Cerebellar nuclear complex (tissue), 1 donor: Measurements from ENCODE around the gene SYTL2.
"Not testable (repeated sequence)": the region's sequence is repeated elsewhere in the genome, so short reads cannot be mapped to it uniquely, and the experiment has no call there.

ENCODE experiments used
- DNase-seq, 2 experiments: peaks; one replicate each; lab custom pipeline; 2025; lab: John Stamatoyannopoulos, UW

SYTL2 gene

DNA sequence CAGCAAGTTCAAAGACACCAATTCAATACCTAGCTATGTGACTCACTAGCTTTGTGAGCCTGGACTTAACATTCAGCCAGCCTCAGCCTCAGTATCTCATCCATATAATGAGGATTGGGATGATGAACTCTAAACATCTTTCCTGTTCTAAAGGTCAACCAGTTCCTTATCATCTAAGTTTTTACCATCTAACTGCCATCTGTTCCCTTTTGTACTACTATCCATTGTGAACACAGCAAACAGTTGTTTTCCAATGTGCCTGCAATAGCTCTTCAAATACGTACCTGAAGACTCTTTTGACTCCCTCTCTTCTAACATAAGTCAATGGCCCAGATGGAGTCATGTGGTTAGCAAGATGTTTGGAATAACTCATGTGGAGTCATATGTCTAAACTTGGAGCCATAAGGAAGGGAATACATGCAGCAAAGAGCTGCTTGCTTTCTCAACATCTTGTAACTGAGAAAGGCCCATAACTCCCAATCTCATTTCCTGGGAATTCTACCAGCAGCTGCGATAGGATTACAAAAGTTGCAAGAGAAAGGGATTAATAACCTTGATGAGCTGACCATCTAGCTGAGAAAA is 19.4 kb downstream of the SYTL2 start:
- no peak for DNase-seq

DNA sequence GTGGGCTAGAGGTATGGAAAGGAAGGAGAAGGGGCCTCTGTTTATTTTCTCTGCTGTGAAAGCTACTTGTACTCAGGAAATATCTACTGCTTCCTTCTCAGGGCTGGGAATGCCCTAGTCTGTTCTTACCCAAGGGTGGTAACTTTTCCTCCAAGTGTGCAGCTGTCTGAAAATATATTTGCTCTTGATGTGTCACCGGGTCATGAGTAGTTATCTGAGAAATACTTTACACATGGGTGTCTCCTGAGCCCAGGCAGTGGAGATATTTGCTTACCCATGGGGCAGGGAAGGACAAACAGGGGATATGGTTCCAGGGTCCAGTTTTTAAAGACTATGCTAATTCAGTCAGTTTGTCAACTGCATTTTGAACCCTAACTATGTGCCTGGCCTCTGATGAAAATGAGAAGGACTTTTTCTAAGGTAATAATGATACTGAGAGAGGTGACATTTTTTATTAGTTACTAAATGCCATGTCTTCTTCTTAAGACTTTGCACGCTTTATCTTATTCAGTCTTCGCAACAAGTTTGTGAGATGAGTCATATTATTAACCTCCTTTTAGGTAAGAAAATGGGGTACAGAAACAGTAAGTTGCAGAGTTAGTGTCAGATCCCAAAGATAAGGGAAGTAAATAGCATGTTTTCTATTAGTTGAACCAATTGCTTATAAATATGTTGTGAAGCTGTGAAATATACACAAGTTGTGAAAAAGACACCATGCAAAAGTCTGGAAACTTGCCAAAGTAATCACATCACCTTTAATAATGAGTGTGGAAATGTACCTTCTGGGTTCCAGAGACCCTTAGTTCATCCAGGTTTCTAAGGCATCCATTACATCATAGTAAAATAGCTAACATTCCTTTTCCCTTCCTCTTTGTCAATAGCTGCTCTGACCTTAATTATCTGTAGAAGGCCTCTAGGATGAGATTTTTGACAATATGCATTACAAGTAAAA is 22.9 kb downstream of the SYTL2 start:
- no peak for DNase-seq

DNA sequence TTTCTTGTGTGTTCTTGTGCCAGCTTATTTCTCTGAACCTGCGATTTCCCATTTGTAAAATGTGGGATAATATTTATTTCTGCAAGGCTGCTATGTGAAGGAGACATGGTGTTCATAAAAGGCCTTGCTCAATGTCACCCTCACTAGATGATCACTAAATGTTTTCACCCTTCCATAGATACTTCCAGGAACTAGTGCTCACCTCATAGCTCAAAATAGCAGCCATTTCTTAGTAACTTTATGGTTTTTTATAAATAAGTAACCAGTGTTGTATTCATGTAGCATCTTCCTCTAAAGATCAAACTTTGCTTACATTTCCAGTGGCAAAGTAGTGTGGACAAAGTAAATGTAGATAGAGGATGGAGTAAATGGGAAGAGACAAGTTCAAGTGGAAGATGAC is 23.8 kb downstream of the SYTL2 start:
- DNase-seq, result no peak

DNA sequence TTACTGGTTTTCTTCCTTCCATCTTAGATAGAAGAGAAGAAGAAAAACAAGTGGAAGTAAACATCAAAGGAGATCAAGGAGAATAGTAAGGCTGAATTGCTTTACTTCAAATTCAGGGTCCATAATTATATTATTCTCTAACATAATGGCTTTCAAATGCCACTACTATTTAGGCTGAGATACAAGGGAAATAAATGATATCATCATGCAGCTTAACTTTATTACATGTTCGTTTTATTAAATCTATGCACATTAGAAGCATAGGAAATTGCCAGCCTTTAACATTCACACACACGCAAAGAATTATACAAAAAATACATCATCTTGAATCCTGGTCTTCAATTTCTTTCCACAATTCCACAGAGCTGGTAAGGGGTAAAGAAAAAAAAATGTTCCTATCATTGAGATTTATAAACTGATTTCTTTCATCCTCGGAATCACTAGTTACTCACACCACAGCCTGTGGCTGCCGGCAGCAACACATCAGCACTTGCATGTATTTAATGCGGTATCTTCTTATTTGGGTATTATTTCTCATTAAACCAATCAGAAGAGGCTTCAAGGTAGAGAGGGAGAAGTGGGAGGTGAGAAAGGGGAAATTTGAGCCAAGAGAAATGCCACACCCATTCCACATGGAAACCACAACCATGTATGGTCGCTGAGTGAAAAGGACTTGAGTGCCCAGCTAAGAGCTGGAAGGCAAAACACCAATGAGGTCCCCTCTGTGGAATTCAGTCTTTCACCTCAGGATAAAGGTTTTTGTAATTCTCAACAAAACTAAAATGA is 26.3 kb downstream of the SYTL2 start:
- DNase-seq, result no peak

DNA sequence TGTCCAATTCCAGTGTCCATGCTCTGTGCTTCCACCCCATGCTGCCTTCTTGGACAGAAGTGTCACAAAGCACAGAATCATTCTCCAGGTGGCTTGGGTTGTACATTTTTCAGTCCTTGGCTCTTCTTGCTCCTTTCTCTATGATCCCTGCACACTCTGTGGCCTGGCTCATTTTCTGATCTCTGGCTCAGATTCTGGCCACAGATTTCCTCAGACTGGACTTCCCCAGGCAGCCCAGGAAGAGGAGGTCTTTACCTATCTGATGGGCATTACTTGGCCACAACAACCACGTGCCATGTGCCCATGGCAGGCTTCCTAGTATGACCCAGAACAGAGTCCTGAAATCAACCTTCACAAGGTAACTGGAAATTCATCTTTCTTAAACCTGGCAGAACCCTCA is 27.2 kb downstream of the SYTL2 start:
- no peak for DNase-seq

DNA sequence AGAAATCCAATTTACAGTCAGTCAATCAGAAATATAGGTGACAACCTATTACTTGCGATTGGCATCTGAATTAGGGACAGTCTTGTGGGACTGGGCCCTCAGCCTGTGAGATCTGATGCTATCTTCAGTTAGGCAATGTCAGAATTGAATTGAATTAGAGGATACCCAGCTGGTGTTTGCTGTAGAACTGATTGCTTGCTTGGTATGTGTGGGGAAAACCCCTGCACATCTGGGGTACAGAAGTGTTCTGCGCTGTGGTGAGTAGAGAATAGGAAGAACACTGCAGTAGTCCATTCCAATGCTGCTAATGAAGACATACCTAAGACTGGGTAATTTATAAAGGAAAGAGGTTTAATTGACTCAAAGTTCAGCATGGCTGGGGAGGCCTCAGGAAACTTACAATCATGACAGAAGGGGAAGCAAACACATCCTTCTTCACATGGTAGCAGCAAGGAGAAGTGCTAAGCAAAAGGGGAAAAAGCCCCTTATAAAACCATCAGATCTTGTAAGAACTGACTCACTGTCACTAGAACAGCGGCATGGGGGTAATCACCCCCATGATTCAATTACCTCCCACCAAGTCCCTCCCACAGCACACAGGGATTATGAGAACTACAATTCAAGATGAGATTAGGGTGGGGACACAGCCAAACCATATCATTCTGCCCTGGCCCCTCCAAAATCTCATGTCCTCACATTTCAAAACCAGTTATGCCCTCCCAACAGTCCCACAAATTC is 30.0 kb downstream of the SYTL2 start:
- not testable (repeated sequence) for DNase-seq

DNA sequence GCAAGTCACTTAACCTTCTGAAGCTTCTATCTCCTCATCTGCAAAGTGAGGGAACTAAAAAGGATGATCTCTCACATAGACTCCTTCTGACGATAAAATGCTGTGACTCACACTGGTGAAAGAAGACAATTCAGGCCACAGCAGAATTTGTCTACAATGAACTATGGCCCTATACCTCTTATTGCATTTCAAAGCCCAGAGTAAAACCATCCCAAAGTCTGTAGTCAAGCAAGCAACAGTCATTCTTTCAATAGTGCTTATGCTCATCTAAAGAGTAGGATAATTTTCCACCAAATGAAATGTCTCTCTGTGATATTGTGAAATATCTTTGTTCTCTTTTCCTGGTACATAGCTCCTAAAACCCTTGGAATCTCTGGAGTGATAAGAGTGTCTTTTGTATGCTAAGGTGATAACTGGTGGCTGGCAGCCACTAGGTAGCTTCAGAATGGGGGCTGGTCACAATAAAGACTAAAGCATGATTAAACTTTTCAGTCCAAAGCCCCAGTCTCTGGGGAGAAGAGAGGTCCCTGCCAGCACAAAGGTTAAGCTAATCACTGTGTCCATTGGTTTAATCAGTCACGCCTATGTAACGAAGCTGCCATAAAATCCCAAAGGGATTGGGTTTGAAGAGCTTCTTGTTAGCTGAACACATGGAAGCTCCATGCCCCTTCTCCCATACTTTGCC is 30.8 kb downstream of the SYTL2 start:
- DNase-seq, result no peak

DNA sequence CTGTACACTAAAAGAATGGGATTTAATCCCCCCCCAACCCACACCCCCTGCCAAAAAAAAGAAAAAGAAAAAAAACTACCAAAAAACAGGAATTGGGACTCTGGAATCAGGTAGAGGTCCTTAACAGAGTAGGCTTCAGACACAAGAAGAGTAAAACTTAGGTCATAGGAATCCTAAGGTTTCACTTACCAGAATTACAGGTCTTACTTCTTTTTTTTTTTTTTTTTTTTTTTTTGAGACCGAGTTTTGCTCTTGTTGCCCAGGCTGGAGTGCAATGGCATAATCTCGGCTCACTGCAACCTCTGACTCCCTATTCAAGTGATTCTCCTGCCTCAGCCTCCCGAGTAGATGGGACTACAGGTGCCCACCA is 33.4 kb downstream of the SYTL2 start:
- not testable (repeated sequence) for DNase-seq

DNA sequence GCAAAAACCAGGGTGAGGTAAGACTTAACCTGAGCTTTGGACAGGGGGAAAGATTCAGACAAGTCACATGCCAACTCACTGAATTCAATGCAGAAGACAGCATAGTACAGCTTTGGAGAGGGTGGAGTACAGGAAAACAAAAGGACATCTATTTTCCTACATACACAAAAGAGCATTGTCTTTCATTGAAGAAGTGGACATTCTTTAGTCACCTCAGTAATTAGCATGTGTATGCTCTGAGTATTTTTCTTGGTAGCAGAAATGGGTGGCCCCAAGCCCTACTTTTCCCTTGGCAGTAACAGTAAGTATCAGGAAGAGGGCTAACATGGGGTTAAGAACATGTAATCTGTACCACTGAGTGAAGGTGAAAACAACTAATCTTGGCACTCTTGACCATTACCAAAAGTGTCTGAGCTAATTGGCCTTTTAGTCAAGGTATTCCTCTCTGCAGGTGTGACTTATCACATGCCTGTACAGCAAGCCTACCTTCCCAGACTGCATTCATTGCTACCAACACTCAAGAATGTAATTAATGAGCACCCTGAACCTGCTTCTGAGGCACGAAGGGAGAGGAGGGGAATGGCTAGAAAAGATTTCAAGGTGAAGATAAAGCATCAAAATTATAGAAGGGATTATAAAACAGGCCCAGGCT is 33.9 kb downstream of the SYTL2 start:
- DNase-seq, result no peak

DNA sequence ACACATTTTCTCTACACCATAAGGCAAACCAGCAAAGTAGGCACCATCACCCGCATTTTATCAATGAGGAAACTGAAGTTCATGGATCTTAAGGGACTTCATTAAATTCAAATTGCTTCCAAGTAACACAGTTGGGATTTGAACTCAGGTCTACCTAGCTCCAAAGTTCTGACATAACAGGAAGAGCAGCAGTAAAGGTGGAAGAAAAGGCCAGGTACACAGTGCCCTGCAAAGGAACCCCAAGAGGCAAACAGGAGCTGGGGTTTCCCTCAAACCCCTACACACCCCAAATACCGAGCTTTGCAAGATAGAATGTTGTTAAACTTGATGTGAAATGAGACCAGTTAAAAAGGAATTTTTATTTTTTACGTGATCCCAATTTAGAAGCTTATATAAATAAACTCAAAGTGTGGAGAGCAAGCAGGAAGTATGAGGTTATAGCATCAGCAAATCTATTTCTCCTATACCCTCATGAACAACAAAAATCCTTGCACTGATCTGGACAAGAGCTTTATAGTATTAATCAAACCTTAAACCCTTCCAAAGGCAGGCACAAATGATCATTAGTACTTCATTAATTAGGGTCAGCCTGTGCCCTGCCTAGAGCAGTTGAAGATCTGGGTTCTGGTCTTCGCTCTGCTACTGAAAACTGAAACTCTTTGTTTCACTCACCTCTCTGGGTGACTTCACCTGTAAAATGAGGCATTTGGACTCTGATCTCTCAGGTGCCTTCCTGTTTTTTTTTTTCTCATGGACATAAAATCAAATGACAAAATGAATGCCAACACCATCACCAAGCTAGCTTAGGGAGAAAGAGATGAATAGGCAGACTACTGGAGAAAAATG is 36.5 kb downstream of the SYTL2 start:
- DNase-seq, result no peak

DNA sequence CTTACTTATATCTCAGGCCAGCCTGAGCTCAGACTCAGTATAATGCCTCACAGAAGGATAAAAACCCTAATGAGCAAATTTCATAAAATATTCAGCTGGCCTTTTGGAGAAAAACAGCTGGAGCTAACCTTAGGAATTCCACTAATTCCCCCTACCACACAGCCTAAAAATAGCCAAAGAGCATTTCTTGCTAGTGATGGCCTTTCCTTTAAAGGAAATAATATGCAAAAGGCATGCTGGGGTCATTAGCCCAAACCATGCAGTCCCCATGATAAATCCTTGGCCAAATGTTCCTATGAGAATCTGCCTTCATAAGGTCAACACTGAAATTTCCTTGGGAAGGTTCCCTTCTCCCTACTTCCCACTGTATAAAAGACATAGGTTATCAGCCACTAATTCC is 38.2 kb downstream of the SYTL2 start:
- no peak for DNase-seq

DNA sequence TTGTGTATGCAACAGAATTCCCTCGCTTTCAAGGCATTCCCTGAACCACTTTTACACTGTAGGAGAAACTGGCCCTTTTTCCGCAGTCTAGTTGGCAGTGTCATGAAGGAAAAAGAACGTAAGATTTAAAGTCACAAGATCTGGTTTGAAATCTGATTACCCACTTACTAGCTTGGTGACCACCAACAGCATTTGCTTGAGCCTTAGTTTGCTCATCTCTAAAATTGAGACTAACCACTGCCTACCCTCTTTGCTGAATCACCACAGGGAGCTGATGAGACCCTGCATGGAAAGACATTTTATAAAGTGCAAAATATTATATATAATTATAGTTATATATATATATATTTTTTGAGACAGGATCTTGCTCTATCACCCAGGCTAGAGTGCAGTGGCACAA is 39.4 kb downstream of the SYTL2 start:
- DNase-seq, result no peak

DNA sequence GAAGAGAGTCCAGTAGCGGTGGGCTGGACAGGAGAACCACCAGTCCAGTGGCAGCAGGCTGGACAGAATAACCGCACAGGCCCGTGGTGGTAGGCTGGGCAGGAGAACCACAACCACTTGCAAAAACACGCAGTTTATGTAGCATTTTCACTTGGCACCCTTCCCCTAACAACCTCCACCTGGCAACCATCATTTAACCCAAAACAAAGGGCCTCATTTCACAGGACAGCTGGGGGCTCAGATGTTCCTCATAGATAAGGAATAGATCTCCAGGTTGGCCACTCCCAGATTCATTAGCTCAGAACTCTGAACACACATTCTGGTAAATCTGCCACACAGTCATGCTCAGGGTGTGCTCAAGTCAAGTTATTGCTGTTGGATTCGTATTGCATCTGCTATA is 41.2 kb downstream of the SYTL2 start:
- no peak for DNase-seq

DNA sequence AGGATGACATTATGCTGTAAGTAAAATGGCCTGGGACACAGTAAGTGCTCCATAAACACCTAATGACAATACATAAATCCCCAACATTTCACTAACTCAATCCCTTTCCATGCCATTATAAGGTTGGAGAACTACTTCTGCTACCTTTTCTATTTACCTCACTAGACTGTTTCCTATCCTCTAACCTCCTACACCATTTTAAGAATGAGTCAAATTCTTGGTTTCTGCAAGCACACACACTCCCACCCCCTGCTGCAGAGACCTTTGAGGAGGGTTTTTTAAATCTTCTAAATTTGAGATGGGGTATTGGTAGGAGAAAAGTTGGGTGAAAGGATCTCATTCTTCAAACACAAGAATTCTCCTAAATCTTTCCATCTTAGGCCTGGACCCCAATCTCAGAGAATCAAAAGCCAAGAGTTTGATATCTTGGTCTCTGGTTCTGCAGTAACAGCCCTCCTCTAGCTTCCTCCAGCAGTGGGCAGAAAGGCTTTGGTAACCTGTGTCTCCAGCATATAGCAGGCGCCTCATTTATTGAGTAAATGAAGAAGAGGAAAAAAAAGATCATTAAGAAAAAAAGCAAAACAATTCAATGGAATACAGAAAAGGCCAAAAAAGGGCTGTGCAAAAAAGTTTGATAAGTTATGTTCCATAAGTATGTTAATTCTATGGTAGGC is 42.3 kb downstream of the SYTL2 start:
- DNase-seq, result no peak

DNA sequence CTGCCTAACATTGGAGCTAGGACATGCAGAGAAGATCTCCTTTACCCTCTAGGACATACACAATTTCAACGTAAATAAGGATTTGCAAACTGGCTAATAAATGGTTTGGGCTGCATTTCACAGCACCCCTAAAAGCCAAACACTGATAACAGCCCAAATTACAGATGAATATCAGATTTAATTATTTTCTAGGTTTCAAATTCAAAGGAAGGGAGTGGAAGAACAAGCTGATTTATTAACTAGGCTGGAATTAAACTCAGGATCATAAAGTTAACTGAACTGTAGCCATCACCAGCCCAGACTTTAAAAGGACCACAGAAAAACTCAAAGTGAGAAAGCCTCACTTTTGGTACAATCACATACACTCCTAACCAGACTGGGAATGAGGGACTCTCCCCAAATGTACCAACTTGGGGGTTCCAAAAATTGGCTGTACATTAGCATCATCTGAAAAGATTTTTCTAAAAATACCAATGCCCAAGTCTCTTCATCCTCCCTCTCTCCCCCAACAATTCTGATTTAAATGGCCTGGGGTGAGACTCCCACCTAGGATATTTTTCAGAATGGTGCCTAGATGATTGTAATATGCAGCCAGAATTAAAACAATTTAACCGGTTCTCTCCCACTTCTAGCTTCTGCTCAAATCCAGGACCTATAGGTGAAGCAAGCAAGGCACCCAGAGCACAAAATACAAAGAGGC is 43.5 kb downstream of the SYTL2 start:
- DNase-seq, result no peak

DNA sequence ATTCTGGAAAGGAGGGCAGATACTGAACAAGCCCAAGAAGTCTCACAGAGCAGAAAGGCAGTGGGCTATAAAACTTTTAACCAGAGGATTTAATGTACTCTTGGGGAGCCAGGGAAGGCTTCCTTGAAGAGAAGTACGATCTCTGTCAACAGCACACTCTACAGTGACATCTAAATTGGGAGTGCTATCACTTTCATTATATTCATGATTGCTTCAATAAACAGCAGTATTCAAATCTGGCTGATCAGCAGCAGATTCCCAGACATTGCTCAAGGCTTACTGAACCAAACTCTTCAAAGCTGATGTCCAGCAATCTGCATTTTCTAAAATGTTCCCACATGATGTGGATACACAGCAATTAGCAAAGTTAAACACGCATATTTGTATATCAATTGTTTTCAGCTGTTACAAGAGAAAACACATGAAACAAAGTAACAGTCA is 44.2 kb downstream of the SYTL2 start:
- no peak for DNase-seq

DNA sequence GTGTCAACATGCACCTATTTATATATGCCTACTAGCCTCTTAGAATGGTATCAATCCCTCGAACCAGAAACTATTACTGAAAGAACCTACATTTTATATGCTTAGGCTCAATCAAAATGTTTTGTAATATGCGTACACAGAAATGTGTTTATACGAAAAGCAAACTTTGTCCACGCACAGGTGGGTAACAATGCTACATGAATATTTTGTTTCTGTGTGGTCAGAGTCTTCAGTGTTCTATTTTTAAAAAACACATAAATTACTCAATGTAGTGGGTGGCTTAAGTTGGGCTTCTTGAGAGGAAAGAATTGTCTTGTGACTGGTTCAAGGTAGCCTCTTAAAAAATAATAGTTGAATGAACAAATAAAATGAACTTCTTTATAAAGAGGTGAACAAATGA is 46.1 kb downstream of the SYTL2 start:
- DNase-seq, result no peak

DNA sequence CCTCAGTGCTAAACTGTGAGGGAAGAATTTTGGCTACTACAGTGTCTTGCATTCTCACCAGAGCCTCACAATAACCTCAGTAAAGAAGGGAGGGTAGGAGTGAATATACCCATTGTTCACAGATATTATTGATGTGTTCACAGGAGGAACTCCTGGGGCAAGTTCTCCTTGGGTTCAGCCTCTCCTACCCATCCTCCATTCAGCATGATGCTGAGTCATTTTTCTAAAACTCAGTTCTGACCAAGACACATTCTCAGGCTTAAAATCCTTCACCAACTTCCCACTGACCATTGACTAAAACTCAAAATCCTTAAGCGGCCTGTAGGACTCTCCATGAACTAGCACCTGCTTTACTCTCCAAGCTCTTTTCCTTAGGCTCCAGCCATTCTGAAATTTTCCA is 48.7 kb downstream of the SYTL2 start:
- DNase-seq, result no peak

DNA sequence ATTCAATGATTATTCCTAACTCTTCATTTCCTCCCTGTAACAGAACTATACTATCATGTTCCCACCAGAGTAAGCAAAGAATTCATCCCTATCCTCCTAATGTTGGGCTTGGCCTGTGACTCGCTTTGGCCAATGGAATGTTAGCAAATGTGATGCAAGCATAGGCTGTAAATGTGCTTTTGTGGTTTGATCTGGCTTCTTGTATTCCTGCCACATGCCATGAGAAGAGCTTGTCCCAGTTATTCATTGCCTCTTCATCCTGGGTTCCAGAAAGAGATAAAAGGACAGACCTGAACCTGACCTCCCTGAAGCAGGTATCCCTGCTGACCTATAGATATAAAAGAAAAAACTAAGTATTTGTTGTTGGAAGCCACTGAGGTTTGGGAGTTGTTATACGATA is 51.0 kb downstream of the SYTL2 start:
- DNase-seq, result no peak
